OCI-LY7 (cell line): ENCODE data around the gene STK11IP. TPM values are rescaled to one million over a fixed set of nuclear protein-coding genes. Genes with fewer than 3 reads are reported as not detected.

Experiments
- BruUV-seq: library from RNA; stranded (reverse); fragments of 400-500 nt; replicated peaks from 2 replicates; lab custom pipeline; 2021; lab: Mats Ljungman, UMichigan
- CTCF ChIA-PET: fragments of 300-600 bp; sonication (Branson Sonifier 250); formaldehyde crosslinking; loops from one replicate; lab custom pipeline; 2022; ENCODE audit warnings: antibody characterized with exemption; ENCODE audit not compliant: unreplicated experiment; lab: Charles Lee
- POLR2A ChIA-PET: fragments of 300-600 bp; sonication (Branson Sonifier 250); formaldehyde crosslinking; loops from one replicate; lab custom pipeline; 2022; ENCODE audit warnings: antibody characterized with exemption; lab: Charles Lee
- DNase-seq: peaks from one replicate; pipeline ENCODE4 v3.0.0-alpha.2; 2015; ENCODE audit warnings: low spot score
- H2AFZ ChIP-seq: fragments of 200-600 bp; sonication (generic), shearing (Covaris generic); 2 replicates; pipeline ENCODE4 v1.6.1; 2014; ENCODE audit warnings: mild to moderate bottlenecking, antibody characterized with exemption, low read length, moderate library complexity
- H3K27ac ChIP-seq: fragments of 200-600 bp; sonication (generic); 2 replicates; pipeline ENCODE4 v1.5.1; 2014; ENCODE audit warnings: mixed run types, low read depth, mild to moderate bottlenecking, moderate library complexity, low read length, inconsistent platforms; ENCODE audit not compliant: poor library complexity, severe bottlenecking
- H3K36me3 ChIP-seq: fragments of 200-600 bp; sonication (generic); 2 replicates; pipeline ENCODE4 v1.6.1; 2014; ENCODE audit warnings: mild to moderate bottlenecking, antibody characterized with exemption, low read length, moderate library complexity, mixed read lengths; ENCODE audit not compliant: insufficient read depth
- H3K4me1 ChIP-seq: fragments of 200-600 bp; sonication (generic); 2 replicates; pipeline ENCODE4 v1.5.1; 2014; ENCODE audit warnings: mild to moderate bottlenecking, low read length; ENCODE audit not compliant: insufficient read depth, poor library complexity, severe bottlenecking
- H3K4me2 ChIP-seq: fragments of 200-600 bp; sonication (generic); 2 replicates; pipeline ENCODE4 v1.6.1; 2014; ENCODE audit warnings: mild to moderate bottlenecking, low read length
- H3K4me3 ChIP-seq: fragments of 200-600 bp; sonication (generic); 2 replicates; pipeline ENCODE4 v1.5.1; 2014; ENCODE audit warnings: mild to moderate bottlenecking, low read depth, low read length; ENCODE audit not compliant: poor library complexity, severe bottlenecking
- H3K79me2 ChIP-seq: fragments of 200-600 bp; sonication (generic); 2 replicates; pipeline ENCODE4 v1.6.1; 2016; ENCODE audit warnings: low read depth, mild to moderate bottlenecking, low read length, moderate library complexity, mixed read lengths; ENCODE audit not compliant: insufficient read depth
- H3K9me2 ChIP-seq: fragments of 200-600 bp; sonication (generic); 2 replicates; pipeline ENCODE4 v1.6.1; 2016; ENCODE audit warnings: mild to moderate bottlenecking, low read length, mixed read lengths; ENCODE audit not compliant: insufficient read depth
- H3K9me3 ChIP-seq: fragments of 200-600 bp; sonication (generic); 2 replicates; pipeline ENCODE4 v1.6.1; 2014; ENCODE audit warnings: mild to moderate bottlenecking, mixed run types, low read length, mixed read lengths
- H4K20me1 ChIP-seq: fragments of 200-600 bp; sonication (generic); 2 replicates; pipeline ENCODE4 v1.6.1; 2014; ENCODE audit warnings: mild to moderate bottlenecking, antibody characterized with exemption, low read length, moderate library complexity, mixed read lengths; ENCODE audit not compliant: insufficient read depth
- EZH2phosphoT487 ChIP-seq: fragments of 200-600 bp; sonication (generic); IDR thresholded peaks from 2 replicates; pipeline ENCODE4 v1.6.1; 2018; ENCODE audit warnings: low read depth, borderline replicate concordance, mild to moderate bottlenecking, mixed run types, antibody characterized with exemption, low read length, moderate library complexity, mixed read lengths
- intact Hi-C: fragments of 100-400 bp; cut with micrococcal nuclease; formaldehyde crosslinking; loops from one replicate; pipeline ENCODE4 v1.10.0; 2022; ENCODE audit not compliant: unreplicated experiment
- total RNA-seq, 2 experiments: library from RNA; depleted of rRNA in 1 of 2; stranded (reverse); fragments of >200 nt in 1 of 2; shearing (Covaris generic) in 1 of 2; gene quantifications; 2 replicates each; pipeline ENCODE4 v1.2.3, GENCODE V29; 2014 to 2022
- TF ChIP-seq, protein P1 (sequence below): fragments of 200-600 bp; sonication (generic); conservative IDR thresholded peaks from 2 replicates; pipeline ENCODE4 v1.5.1; 2014; ENCODE audit warnings: mild to moderate bottlenecking, antibody characterized with exemption, low read length, moderate library complexity, mixed read lengths

STK11IP gene
- total RNA-seq, 2 experiments from 2014 or later, result 26.5 to 37.6 TPM

DNA sequence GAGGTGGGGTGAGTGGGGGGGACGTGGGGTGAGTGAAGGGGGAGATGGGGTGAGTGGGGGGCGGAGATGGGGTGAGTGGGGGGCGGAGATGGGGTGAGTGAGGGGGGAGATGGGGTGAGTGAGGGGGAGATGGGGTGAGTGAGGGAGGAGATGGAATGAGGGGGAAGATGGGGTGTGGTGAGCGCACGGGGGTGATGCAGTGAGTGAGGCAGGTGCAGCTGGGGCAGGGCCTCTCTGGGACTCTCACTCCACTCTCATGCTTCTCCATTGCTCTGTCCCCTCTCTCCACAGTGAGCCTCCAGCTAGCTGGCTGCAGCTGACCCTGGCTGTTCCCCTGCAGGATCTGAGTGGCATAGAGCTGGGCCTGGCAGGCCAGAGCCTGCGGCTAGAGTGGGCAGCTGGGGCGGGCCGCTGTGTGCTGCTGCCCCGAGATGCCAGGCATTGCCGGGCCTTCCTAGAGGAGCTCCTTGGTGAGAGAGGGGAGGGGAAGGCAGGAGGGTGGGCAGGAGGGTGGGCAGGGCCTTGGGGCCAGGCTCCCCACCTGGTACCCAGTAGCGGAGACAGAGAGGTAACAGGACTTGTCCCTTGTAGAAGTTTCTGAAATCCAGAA, 15.9 kb downstream of the STK11IP start:
- Histone ChIP-seq H3K9me2 (no peaks in the 10 kb centered on the region), H3K9me3 (no peaks in the 10 kb centered on the region), H3K79me2 (no peaks in the 10 kb centered on the region), H3K4me3 (no peak overlapping the region), H3K27ac (no peak overlapping the region), H3K4me2 (no peak overlapping the region), H3K4me1 (peaks cover 6% of the 10 kb centered on the region), H2AFZ (no peak overlapping the region), H4K20me1 (no peaks in the 10 kb centered on the region), H3K36me3 (peaks cover 17% of the 10 kb centered on the region; the same call in 1 of the 2 replicates)
- BruUV-seq, result no TSS peak
- no peak for DNase-seq
- no peak for TF ChIP-seq EZH2phosphoT487
- TF ChIP-seq, protein P1, sequence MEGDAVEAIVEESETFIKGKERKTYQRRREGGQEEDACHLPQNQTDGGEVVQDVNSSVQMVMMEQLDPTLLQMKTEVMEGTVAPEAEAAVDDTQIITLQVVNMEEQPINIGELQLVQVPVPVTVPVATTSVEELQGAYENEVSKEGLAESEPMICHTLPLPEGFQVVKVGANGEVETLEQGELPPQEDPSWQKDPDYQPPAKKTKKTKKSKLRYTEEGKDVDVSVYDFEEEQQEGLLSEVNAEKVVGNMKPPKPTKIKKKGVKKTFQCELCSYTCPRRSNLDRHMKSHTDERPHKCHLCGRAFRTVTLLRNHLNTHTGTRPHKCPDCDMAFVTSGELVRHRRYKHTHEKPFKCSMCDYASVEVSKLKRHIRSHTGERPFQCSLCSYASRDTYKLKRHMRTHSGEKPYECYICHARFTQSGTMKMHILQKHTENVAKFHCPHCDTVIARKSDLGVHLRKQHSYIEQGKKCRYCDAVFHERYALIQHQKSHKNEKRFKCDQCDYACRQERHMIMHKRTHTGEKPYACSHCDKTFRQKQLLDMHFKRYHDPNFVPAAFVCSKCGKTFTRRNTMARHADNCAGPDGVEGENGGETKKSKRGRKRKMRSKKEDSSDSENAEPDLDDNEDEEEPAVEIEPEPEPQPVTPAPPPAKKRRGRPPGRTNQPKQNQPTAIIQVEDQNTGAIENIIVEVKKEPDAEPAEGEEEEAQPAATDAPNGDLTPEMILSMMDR, result no peak
- ChIA-PET POLR2A (no interaction called here), CTCF (no interaction called here)
- intact Hi-C loops, result no loop called here

DNA sequence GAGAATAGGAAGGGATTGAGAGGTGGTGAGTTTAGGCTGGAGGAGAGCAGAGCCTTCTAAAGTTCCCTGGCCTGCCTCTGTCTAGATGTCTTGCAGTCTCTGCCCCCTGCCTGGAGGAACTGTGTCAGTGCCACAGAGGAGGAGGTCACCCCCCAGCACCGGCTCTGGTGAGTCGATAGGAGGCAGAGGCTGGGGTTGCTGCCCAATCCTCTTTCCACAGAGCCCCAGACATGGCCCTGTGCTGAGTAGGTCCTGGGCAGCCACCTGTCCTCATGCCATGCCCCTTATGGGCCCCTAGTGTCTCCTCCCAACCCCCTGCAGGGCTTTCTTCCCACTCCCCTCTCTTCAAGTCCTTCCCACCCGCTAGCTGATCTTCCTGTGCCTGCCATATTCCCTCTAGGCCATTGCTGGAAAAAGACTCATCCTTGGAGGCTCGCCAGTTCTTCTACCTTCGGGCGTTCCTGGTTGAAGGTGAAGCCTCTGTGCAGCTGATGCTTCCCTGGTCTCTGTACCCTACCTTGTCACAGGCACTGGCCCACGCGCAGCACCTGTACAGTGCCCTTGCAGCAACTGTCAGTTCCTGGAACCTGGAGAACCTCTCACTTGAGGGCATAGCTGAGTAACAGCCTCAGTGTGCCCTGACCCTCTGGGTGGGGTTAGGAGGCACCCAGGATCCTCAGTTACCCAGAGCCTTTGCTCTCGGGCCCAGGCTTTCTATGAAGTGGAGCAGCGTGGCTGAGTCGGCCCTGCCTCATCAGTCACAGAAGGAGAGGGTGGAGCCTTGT, 16.6 kb downstream of the STK11IP start:
- no peak for DNase-seq
- H3K4me3 ChIP-seq, result no peak overlapping the region
- intact Hi-C loops, result no loop called here
- TF ChIP-seq, protein P1, result no peak
- TF ChIP-seq EZH2phosphoT487, result no peak
- ChIA-PET POLR2A (no interaction called here), CTCF (interaction anchor here (0.6 kb wide), 1 partner anchor 1208 kb away, joined by 3 read pairs; no protein-coding TSS in a partner anchor)
- no peaks in the 10 kb centered on the region for H3K9me3 ChIP-seq
- no peaks in the 10 kb centered on the region for H4K20me1 ChIP-seq
- H3K9me2 ChIP-seq, result no peaks in the 10 kb centered on the region
- no peak overlapping the region for H3K27ac ChIP-seq
- no peak overlapping the region for H3K4me2 ChIP-seq
- BruUV-seq, result no TSS peak
- peaks cover 17% of the 10 kb centered on the region; the same call in 1 of the 2 replicates for H3K36me3 ChIP-seq
- no peak overlapping the region for H2AFZ ChIP-seq
- no peaks in the 10 kb centered on the region for H3K79me2 ChIP-seq
- peaks cover 6% of the 10 kb centered on the region for H3K4me1 ChIP-seq

DNA sequence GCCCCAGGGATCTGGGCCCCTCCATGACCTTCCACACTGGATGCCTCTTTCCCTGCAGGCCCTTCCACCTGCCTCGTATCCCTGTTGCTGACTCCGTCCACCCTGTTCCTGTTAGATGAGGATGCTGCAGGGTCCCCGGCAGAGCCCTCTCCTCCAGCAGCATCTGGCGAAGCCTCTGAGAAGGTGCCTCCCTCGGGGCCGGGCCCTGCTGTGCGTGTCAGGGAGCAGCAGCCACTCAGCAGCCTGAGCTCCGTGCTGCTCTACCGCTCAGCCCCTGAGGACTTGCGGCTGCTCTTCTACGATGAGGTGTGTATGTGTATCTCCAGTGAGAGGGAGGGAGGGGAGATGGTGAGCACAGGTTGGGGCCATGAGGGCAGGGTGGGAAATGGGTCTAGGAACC, 17.4 kb downstream of the STK11IP start:
- POLR2A ChIA-PET, result no interaction called here
- CTCF ChIA-PET, result interaction anchor here (0.6 kb wide), 1 partner anchor 1209 kb away, joined by 3 read pairs; no protein-coding TSS in a partner anchor
- intact Hi-C loops, result no loop called here
- Histone ChIP-seq H3K27ac (no peak overlapping the region), H3K36me3 (peaks cover 17% of the 10 kb centered on the region; the same call in 1 of the 2 replicates), H3K4me3 (no peak overlapping the region), H3K4me1 (peaks cover 6% of the 10 kb centered on the region), H3K79me2 (no peaks in the 10 kb centered on the region), H4K20me1 (no peaks in the 10 kb centered on the region), H3K9me2 (no peaks in the 10 kb centered on the region), H3K4me2 (no peak overlapping the region), H2AFZ (no peak overlapping the region), H3K9me3 (no peaks in the 10 kb centered on the region)
- BruUV-seq, result no TSS peak
- no peak for DNase-seq
- TF ChIP-seq, protein P1, result no peak
- TF ChIP-seq EZH2phosphoT487, result no peak
